MCF 10A (cell line): ENCODE data around the gene COL23A1. TPM values are rescaled to one million over a fixed set of nuclear protein-coding genes. Genes with fewer than 3 reads are reported as not detected.

Source experiments
- BruUV-seq: library from RNA; stranded (reverse); fragments of 400-500 nt; replicated peaks from 2 replicates; lab custom pipeline; 2021; lab: Mats Ljungman, UMichigan
- CTCF ChIA-PET: fragments of 300-600 bp; sonication (Branson Sonifier 250); formaldehyde crosslinking; extraction: SDS; loops from one replicate; lab custom pipeline; 2021; ENCODE audit warnings: antibody characterized with exemption, inconsistent platforms; lab: Yijun Ruan, JAX
- POLR2A ChIA-PET: fragments of 300-600, 350-650 bp; sonication (Branson Sonifier 250); formaldehyde crosslinking; extraction: SDS; loops from one replicate; lab custom pipeline; 2020; ENCODE audit warnings: antibody characterized with exemption, inconsistent platforms; lab: Yijun Ruan, JAX
- DNase-seq: peaks from one replicate; pipeline ENCODE4 v3.0.0-alpha.2; 2018; ENCODE audit not compliant: unreplicated experiment
- H3K27ac Mint-ChIP-seq: one replicate; pipeline ENCODE4 v1.8.0; 2022; ENCODE audit warnings: mild to moderate bottlenecking, low read depth, mixed read lengths; ENCODE audit not compliant: unreplicated experiment
- H3K27me3 Mint-ChIP-seq: one replicate; pipeline ENCODE4 v1.8.0; 2022; ENCODE audit warnings: mixed read lengths; ENCODE audit not compliant: insufficient read depth, unreplicated experiment
- H3K36me3 Mint-ChIP-seq: one replicate; pipeline ENCODE4 v1.8.0; 2022; ENCODE audit warnings: mild to moderate bottlenecking, moderate library complexity, mixed read lengths; ENCODE audit not compliant: insufficient read depth, unreplicated experiment
- H3K4me1 Mint-ChIP-seq: one replicate; pipeline ENCODE4 v1.8.0; 2022; ENCODE audit warnings: mixed read lengths; ENCODE audit not compliant: insufficient read depth, unreplicated experiment
- H3K4me3 Mint-ChIP-seq: one replicate; pipeline ENCODE4 v1.8.0; 2022; ENCODE audit warnings: mild to moderate bottlenecking, moderate library complexity, mixed read lengths; ENCODE audit not compliant: unreplicated experiment
- H3K9me3 Mint-ChIP-seq: one replicate; pipeline ENCODE4 v1.8.0; 2022; ENCODE audit warnings: mixed read lengths; ENCODE audit not compliant: unreplicated experiment
- CTCF ChIP-seq: fragments of 200-600 bp; IDR thresholded peaks from one replicate; pipeline ENCODE4 v1.8.0; 2022; ENCODE audit warnings: antibody characterized with exemption, mild to moderate bottlenecking; ENCODE audit not compliant: unreplicated experiment
- intact Hi-C: fragments of 100-400 bp; cut with micrococcal nuclease; formaldehyde crosslinking; loops from 2 replicates; pipeline ENCODE4 v1.14.1; 2022
- total RNA-seq: library from RNA; stranded (reverse); gene quantifications from 2 replicates; pipeline ENCODE4 v1.2.3, GENCODE V29; 2022

COL23A1 gene
- total RNA-seq, 1 experiment from 2014 or later: not detected

DNA sequence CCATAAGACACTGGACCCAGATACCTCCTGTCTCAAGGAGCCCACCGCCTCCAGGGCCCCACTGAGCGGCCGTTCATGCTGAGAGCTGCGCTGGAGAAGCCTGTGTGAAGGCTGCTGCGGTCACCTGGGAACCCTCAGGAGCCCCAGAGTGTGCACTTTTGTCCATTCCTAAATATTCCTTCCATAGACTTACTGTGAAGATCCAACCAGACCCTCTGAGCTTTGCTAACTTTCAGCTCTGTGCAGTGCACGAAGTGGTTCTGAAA lies 119.5 kb downstream of the COL23A1 start:
- H3K4me1 Mint-ChIP-seq: peaks cover 12% of the 10 kb centered on the region
- no peak for DNase-seq
- intact Hi-C loops: no loop called here
- BruUV-seq: no TSS peak
- no peaks in the 10 kb centered on the region for H3K36me3 Mint-ChIP-seq
- ChIA-PET CTCF (interaction anchor here (1.5 to 5.5 kb wide), 2 partner anchors 8 to 10 kb away, joined by 5 to 26 read pairs; no protein-coding TSS in a partner anchor), POLR2A (interaction anchor here (1.2 kb wide), 1 partner anchor 10 kb away, joined by 3 read pairs; no protein-coding TSS in a partner anchor)
- TF ChIP-seq CTCF: no peak
- no peaks in the 10 kb centered on the region for H3K27me3 Mint-ChIP-seq
- no peaks in the 10 kb centered on the region for H3K9me3 Mint-ChIP-seq
- no peak overlapping the region for H3K27ac Mint-ChIP-seq
- H3K4me3 Mint-ChIP-seq: no peak overlapping the region

GRCh38 chr5:178469975-178470759 lies 120.0 kb downstream of the COL23A1 start:
- CTCF ChIA-PET: interaction anchor here (0.6 to 5.5 kb wide), 4 partner anchors 10 to 194 kb away, joined by 3 to 26 read pairs (median 4); no protein-coding TSS in a partner anchor
- intact Hi-C loops: no loop called here
- BruUV-seq: no TSS peak
- POLR2A ChIA-PET: interaction anchor here (1.0 to 1.2 kb wide), 2 partner anchors 11 to 57 kb away, joined by 3 read pairs; no protein-coding TSS in a partner anchor
- Mint-ChIP-seq H3K4me3 (no peak overlapping the region), H3K9me3 (no peaks in the 10 kb centered on the region), H3K27ac (no peak overlapping the region), H3K36me3 (no peaks in the 10 kb centered on the region), H3K4me1 (peaks cover 12% of the 10 kb centered on the region), H3K27me3 (no peaks in the 10 kb centered on the region)
- no peak for DNase-seq
- TF ChIP-seq CTCF: no peak

GRCh38 chr5:178469011-178469974 lies 120.9 kb downstream of the COL23A1 start:
- no peak overlapping the region for H3K27ac Mint-ChIP-seq
- intact Hi-C loops: no loop called here
- H3K27me3 Mint-ChIP-seq: no peaks in the 10 kb centered on the region
- no peak for DNase-seq
- H3K4me3 Mint-ChIP-seq: no peak overlapping the region
- ChIA-PET POLR2A (interaction anchor here (1.0 kb wide), 1 partner anchor 58 kb away, joined by 3 read pairs; no protein-coding TSS in a partner anchor), CTCF (interaction anchor here (0.6 to 5.5 kb wide), 6 partner anchors 9 to 1472 kb away, joined by 3 to 26 read pairs (median 4); no protein-coding TSS in a partner anchor)
- no TSS peak for BruUV-seq
- peaks cover 12% of the 10 kb centered on the region for H3K4me1 Mint-ChIP-seq
- no peak for TF ChIP-seq CTCF
- H3K36me3 Mint-ChIP-seq: no peaks in the 10 kb centered on the region
- no peaks in the 10 kb centered on the region for H3K9me3 Mint-ChIP-seq

DNA sequence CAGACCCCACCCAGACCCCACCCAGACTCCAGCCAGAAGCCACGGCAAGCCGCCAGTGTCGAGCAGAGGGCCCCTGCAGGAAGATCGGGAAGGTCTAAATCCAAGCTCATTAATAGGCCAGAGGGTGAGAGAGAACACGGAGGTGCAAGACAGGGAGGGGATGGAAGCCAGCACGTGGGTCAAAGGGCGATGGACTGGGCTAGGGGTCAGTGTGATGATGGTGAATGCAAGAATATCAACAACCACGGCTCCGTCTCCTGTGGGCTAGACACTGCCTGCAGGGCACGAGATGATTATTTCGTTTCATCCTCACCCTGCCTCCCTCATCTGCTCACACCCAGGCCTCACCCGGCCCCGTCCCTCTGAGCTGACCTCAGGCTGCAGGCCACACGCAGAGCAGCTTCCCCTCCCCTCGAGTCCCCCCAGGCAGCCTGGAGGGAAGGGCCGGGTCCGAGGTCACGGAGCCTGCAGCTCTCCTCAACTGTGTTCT lies 122.0 kb downstream of the COL23A1 start:
- no peak for DNase-seq
- Mint-ChIP-seq H3K4me3 (no peak overlapping the region), H3K4me1 (peaks cover 12% of the 10 kb centered on the region), H3K27me3 (no peaks in the 10 kb centered on the region), H3K27ac (no peak overlapping the region), H3K36me3 (no peaks in the 10 kb centered on the region), H3K9me3 (no peaks in the 10 kb centered on the region)
- ChIA-PET POLR2A (no interaction called here), CTCF (no interaction called here)
- BruUV-seq: no TSS peak
- TF ChIP-seq CTCF: no peak
- intact Hi-C loops: no loop called here
